BE2C (cell line): ENCODE data around the gene KLF15.

Experiments used
- DNase-seq: peaks from one replicate; pipeline ENCODE4 v3.0.0-alpha.2; 2020
- H3K27me3 ChIP-seq: fragments of 250-450 bp; sonication (Bioruptor Pico); 2 replicates; pipeline ENCODE4 v1.5.1; 2020; ENCODE audit warnings: mild to moderate bottlenecking
- H3K36me3 ChIP-seq: fragments of 250-450 bp; sonication (Bioruptor Pico); 2 replicates; pipeline ENCODE4 v1.5.1; 2020; ENCODE audit warnings: mild to moderate bottlenecking
- H3K4me1 ChIP-seq: fragments of 250-450 bp; sonication (Bioruptor Pico); 2 replicates; pipeline ENCODE4 v1.5.1; 2020
- H3K4me3 ChIP-seq: 2 replicates; pipeline ENCODE4 v1.5.1; 2011; ENCODE audit warnings: low read depth, low read length
- H3K9me3 ChIP-seq: fragments of 250-450 bp; sonication (Bioruptor Pico); 2 replicates; pipeline ENCODE4 v1.5.1; 2020
- TF ChIP-seq, protein P1 (sequence below): IDR thresholded peaks from 2 replicates; pipeline ENCODE4 v1.5.1; 2012; ENCODE audit warnings: mild to moderate bottlenecking, low read depth, low read length

Gene KLF15

DNA sequence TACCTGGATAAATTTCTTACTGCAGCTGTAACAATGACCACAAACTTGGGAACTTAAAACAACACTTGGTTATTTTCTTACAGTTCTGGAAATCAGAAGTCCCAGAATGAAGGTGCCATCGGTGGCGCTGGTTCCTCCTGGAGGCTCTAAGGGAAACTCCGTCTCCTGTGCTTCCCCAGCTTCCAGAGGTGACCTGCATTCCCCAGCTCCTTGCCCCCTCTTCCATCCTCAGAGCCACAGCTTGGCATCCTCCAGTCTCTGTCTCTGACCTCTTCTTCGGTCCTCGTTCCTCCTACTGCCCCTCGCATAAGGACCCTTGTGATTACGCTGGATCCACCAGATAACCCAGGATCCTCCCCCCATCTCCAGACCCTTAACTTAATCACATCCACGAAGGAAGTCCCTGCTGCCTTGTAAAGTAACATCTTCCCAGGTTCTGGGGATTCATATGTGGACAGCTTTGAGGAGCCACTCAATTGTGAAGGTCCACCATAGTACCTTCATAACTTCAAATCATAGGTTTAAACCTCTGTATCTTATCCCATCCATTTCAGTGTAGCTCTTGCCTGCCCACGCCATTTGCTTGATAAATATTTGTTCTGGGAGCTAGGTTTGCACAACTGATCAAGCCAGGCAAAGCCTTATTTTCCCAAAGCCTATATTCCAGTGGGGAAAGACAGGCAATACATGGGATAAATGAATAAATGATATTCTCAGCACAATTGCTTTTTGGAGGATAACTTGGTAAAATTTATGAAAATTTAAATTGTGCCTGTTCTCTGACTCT, 34.8 kb downstream of the KLF15 start:
- TF ChIP-seq, protein P1, sequence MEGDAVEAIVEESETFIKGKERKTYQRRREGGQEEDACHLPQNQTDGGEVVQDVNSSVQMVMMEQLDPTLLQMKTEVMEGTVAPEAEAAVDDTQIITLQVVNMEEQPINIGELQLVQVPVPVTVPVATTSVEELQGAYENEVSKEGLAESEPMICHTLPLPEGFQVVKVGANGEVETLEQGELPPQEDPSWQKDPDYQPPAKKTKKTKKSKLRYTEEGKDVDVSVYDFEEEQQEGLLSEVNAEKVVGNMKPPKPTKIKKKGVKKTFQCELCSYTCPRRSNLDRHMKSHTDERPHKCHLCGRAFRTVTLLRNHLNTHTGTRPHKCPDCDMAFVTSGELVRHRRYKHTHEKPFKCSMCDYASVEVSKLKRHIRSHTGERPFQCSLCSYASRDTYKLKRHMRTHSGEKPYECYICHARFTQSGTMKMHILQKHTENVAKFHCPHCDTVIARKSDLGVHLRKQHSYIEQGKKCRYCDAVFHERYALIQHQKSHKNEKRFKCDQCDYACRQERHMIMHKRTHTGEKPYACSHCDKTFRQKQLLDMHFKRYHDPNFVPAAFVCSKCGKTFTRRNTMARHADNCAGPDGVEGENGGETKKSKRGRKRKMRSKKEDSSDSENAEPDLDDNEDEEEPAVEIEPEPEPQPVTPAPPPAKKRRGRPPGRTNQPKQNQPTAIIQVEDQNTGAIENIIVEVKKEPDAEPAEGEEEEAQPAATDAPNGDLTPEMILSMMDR = no peak
- no peaks in the 10 kb centered on the region for H3K36me3 ChIP-seq
- H3K4me1 ChIP-seq = no peaks in the 10 kb centered on the region
- peaks cover 4% of the 10 kb centered on the region for H3K27me3 ChIP-seq
- no peak for DNase-seq
- H3K4me3 ChIP-seq = no peak overlapping the region
- H3K9me3 ChIP-seq = no peaks in the 10 kb centered on the region

DNA sequence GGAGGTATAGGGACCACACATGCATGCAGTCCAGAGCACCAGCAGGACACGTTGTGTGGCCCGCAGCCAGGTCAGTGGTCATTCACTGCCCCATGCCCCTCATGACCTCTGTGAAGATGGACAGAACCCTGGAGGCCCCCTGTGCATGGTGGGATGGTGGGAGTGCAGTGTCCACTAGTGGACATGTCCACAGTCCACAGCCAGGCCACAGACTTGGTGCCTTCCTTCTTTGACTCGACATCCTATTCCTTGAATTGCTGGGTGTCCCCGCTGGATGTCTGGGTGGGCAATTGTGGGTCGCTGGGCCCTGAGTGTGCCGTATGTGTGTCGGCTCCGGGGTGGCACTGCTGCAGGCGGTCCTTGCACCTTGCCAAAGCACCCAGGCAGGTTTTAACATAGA, 35.7 kb downstream of the KLF15 start:
- Histone ChIP-seq H3K27me3 (no peaks in the 10 kb centered on the region), H3K9me3 (no peaks in the 10 kb centered on the region), H3K4me1 (no peaks in the 10 kb centered on the region), H3K4me3 (no peak overlapping the region), H3K36me3 (no peaks in the 10 kb centered on the region)
- TF ChIP-seq, protein P1 = no peak
- DNase-seq = no peak

DNA sequence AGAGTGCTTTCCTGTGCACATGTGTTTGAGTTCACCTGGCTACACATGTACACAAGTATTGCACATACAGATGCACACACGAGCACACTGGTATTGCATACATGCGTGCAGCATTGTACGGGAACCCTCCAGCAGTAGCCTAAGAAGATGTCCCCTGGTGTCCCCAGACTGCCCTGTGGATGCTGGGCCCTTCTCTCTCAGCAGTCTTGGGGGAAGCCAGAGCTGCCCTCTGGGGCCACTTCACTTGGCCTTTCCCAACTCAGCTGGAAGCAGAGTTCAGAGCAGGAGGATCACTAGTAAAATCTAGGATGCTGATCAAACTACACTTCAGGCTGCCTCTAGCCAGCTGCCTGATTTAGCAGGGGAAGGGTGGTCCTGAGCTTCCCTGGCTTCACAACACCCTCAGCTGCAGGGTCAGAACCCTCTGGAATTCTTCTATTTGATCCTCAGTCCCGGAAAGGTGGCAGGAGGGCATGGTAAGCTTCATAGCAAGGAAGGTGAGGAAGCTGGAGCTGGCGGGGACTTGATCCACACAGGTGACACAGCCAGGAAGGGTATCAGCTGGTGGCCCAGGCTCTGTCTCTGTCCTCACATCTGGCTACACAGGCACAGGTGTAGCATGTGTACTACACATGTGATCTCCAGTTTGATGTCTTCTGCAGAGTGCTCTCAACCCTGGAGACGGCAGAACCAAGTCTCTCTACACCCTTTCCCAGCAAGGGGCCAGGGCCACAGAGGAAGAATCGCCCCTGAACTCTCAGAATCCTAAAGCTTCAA, 36.5 kb downstream of the KLF15 start:
- no peaks in the 10 kb centered on the region for H3K27me3 ChIP-seq
- H3K4me1 ChIP-seq = no peaks in the 10 kb centered on the region
- no peak overlapping the region for H3K4me3 ChIP-seq
- no peaks in the 10 kb centered on the region for H3K9me3 ChIP-seq
- TF ChIP-seq, protein P1 = no peak
- DNase-seq = no peak
- no peaks in the 10 kb centered on the region for H3K36me3 ChIP-seq

DNA sequence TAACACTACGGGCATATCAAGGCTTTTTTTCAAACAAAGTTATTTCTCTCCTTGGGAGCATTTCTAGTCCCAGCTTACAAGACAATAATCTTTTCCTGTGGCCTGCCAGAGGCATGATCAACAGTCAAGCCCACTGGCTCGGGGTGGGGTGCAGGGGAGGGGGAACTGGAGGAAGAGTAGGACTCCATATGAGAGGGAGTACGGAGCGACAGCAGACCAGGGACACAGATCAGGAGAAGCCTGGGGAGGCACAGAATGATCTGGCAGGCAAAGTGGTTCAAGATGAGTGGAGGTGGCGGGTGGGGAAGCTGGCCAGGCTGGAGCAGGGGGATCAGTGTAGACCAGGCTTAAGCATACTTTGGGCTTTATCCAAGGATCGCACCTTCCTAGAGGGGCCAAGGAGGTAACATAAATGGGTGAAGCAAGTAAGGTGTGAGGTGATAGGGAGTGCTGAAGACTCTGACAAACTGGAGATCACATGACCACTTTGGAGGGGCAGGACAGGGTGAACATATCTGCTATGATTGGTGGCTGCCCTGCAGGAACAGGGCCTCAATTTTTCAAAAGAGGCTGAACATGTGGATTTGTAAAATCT, 37.4 kb downstream of the KLF15 start:
- H3K27me3 ChIP-seq = no peaks in the 10 kb centered on the region
- TF ChIP-seq, protein P1 = no peak
- H3K4me1 ChIP-seq = no peaks in the 10 kb centered on the region
- DNase-seq = no peak
- no peaks in the 10 kb centered on the region for H3K36me3 ChIP-seq
- H3K9me3 ChIP-seq = no peaks in the 10 kb centered on the region
- H3K4me3 ChIP-seq = no peak overlapping the region

DNA sequence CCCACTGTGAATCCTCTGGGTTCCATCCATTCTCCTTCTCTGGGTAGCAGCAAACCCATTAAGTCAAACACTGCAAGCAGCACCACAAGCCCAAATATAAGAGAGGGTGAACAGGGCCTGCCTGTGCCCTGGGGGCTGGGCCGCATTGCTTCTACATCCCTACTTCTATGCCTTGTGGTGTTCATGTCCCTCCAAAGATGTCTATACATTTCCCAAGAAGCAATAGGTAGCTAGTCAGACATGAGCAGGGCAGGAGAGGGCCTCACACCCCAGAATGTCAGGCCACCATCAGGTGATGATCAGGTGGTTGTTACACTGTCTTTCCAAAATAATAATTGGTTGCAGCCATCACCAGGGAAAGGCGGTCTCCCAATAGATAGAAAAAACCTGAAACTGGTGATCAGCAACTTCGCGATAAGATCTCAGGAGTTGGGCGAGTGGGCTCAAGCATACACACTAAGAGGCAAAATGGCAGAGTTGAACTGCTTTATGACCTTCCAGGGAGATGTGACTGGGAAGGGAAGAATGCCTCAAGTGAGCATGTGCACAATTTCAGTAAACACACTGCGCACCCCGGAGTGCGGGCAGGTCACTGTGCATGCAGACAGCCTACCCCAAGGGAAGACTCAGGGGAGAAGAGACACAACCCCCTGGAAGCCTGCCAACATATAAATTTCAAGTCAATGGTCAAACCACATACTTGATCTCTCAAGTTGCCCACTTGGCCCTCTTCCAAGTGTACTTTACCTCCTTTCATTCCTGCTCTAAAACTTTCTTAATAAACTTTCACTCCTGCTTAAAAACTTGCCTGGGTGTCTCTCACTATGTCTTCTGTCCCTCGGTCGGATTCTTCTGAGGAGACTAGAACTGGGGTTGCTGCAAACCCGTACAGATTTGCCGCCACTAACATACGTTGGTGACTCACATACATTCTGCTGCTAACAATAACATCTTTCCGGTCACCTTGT, 39.9 kb downstream of the KLF15 start:
- H3K4me1 ChIP-seq = no peaks in the 10 kb centered on the region
- no peak overlapping the region for H3K4me3 ChIP-seq
- no peaks in the 10 kb centered on the region for H3K9me3 ChIP-seq
- H3K36me3 ChIP-seq = no peaks in the 10 kb centered on the region
- H3K27me3 ChIP-seq = no peaks in the 10 kb centered on the region
- DNase-seq = no peak
- TF ChIP-seq, protein P1 = no peak
